Peyer's patch (tissue), 4 donors: ENCODE results near the gene L3MBTL3.

Source experiments
- POLR2A ChIP-seq, 2 donors: fragments of 450-650 bp; IDR thresholded peaks; one replicate each; pipeline ENCODE4 v1.5.1; 2017; ENCODE audit warnings: antibody characterized with exemption in 2 of 2, mild to moderate bottlenecking in 2 of 2, moderate library complexity in 2 of 2
- TF ChIP-seq, protein P1 (sequence below), 6 experiments: fragments of 450-650 bp in 4 of 6; fragments of 200-600 bp in 2 of 6; sonication (generic) in 1 of 6; IDR thresholded peaks; one replicate each; pipeline ENCODE4 v1.5.1; 2017 to 2019; ENCODE audit warnings: antibody characterized with exemption in 6 of 6, mild to moderate bottlenecking in 3 of 6, moderate library complexity in 1 of 6

DNA sequence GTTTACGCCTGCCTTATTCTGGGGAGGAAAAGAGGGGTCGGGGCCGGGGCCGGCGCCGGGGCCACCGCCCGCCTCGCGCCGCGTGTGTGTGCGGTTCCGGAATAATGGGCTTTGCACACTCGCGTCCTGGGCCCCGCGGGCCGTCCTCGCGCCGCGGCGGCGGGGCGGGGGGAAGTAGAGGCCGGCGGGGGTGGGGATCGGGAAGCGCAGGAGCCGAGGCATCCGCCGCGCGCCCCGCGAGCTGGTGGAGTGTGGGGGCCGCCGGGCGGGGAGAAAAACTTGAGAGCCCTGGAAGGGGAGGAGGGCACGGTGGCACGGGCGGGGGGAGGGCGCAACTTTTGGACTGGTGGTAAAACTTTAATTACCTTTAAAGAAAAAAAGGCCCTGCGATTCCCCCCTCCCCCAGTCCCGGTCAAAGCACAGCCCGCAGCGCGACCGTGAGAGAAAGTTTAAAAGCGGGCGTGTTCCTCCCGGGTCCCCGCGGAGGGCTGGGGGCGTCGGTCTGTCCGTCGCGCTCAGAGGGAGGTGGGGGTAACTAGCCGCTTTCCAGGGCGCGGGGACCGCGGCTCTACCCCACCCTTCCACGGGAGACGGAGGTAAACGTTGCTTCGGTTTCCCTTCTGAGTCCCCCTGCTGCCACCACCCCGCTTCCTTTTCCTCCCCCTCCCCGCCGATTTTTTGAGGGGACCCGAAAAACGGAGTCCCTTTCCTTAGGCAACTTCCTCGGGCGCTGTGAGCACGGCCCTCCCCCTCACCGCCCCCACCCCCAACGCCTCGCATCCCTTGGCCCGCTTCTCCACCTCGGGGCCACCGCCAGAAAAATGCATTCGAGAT is 1.9 kb downstream of the L3MBTL3 start:
- TF ChIP-seq, protein P1, sequence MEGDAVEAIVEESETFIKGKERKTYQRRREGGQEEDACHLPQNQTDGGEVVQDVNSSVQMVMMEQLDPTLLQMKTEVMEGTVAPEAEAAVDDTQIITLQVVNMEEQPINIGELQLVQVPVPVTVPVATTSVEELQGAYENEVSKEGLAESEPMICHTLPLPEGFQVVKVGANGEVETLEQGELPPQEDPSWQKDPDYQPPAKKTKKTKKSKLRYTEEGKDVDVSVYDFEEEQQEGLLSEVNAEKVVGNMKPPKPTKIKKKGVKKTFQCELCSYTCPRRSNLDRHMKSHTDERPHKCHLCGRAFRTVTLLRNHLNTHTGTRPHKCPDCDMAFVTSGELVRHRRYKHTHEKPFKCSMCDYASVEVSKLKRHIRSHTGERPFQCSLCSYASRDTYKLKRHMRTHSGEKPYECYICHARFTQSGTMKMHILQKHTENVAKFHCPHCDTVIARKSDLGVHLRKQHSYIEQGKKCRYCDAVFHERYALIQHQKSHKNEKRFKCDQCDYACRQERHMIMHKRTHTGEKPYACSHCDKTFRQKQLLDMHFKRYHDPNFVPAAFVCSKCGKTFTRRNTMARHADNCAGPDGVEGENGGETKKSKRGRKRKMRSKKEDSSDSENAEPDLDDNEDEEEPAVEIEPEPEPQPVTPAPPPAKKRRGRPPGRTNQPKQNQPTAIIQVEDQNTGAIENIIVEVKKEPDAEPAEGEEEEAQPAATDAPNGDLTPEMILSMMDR (IDR thresholded peaks at IDR 0.05) = no peak
- TF ChIP-seq POLR2A (IDR thresholded peaks at IDR 0.05) = no peak
